Spleen (tissue), 7 donors: ENCODE measurements around the gene STK40.

ENCODE experiments used
- CTCF ChIP-seq, 11 experiments: fragments of 200-600 bp in 7 of 11; fragments of 450-650 bp in 4 of 11; sonication (generic) in 4 of 11; IDR thresholded peaks in 8 of 11; conservative IDR thresholded peaks in 3 of 11; 1 replicate in 7 of 11; 2 replicates in 4 of 11; pipeline versions ENCODE4 v1.4.0 to v1.8.0; 2016 to 2021; ENCODE audit warnings: antibody characterized with exemption in 11 of 11, inconsistent platforms in 4 of 11, mild to moderate bottlenecking in 1 of 11
- POLR2A ChIP-seq, 3 donors: fragments of 450-650 bp; IDR thresholded peaks; one replicate each; pipeline ENCODE4 v1.5.1; 2017; ENCODE audit warnings: antibody characterized with exemption in 3 of 3, mild to moderate bottlenecking in 1 of 3
- donor health status: DM: no; HTN: no; CAD: no; lungs with moderate emphysema.
- donor health status: DM: no; HTN: no; CAD: no.
- donor health status: DM: no; HTN: no; CAD: no.

- TF ChIP-seq CTCF (IDR thresholded peaks at IDR 0.05 in 8 of 11, conservative IDR thresholded peaks at IDR 0.05 in 3 of 11) (no peak), POLR2A (IDR thresholded peaks at IDR 0.05) (no peak)
These were observed 26.2 kb upstream of the STK40 start for GRCh38 chr1:36411674-36412648.
